DOHH2 (cell line): ENCODE results near the gene OR2K2.

Experiments used
- H3F3A ChIP-seq: fragments of 200-600 bp; sonication (generic), shearing (Covaris generic); 2 replicates; pipeline ENCODE4 v1.6.0; 2016; ENCODE audit warnings: antibody characterized with exemption, mild to moderate bottlenecking; ENCODE audit not compliant: control insufficient read depth, insufficient read depth
- H3K27ac ChIP-seq: fragments of 200-600 bp; sonication (generic); 2 replicates; pipeline ENCODE4 v1.5.1; 2014; ENCODE audit warnings: low read depth, mild to moderate bottlenecking, low read length, moderate library complexity
- H3K27me3 ChIP-seq: fragments of 200-600 bp; sonication (generic); 2 replicates; pipeline ENCODE4 v1.6.1; 2014; ENCODE audit warnings: mild to moderate bottlenecking, low read length, mixed read lengths; ENCODE audit not compliant: control insufficient read depth
- H3K36me3 ChIP-seq: fragments of 200-600 bp; sonication (generic); 2 replicates; pipeline ENCODE4 v1.6.1; 2014; ENCODE audit warnings: mild to moderate bottlenecking, low read length, moderate library complexity, mixed read lengths; ENCODE audit not compliant: control insufficient read depth
- H3K4me1 ChIP-seq: fragments of 200-600 bp; sonication (generic); 2 replicates; pipeline ENCODE4 v1.6.1; 2014; ENCODE audit warnings: mild to moderate bottlenecking, low read length, mixed read lengths; ENCODE audit not compliant: control insufficient read depth
- H3K4me2 ChIP-seq: fragments of 200-600 bp; sonication (generic); 2 replicates; pipeline ENCODE4 v1.6.0; 2014; ENCODE audit warnings: mild to moderate bottlenecking, low read length, moderate library complexity
- H3K4me3 ChIP-seq: fragments of 200-600 bp; sonication (generic); 2 replicates; pipeline ENCODE4 v1.5.1; 2014; ENCODE audit warnings: mild to moderate bottlenecking, low read length, mixed read lengths
- H3K79me2 ChIP-seq: fragments of 200-600 bp; sonication (generic); 2 replicates; pipeline ENCODE4 v1.6.1; 2014; ENCODE audit warnings: mild to moderate bottlenecking, low read length, mixed read lengths; ENCODE audit not compliant: control insufficient read depth
- H3K9me2 ChIP-seq: fragments of 200-600 bp; sonication (generic); replicated peaks from 2 replicates; pipeline ENCODE4 v1.6.1; 2014; ENCODE audit warnings: mild to moderate bottlenecking, low read length, mixed read lengths; ENCODE audit not compliant: control insufficient read depth
- H3K9me3 ChIP-seq: fragments of 200-600 bp; sonication (generic); 2 replicates; pipeline ENCODE4 v1.6.1; 2014; ENCODE audit warnings: antibody characterized with exemption, low read length, mixed read lengths; ENCODE audit not compliant: control insufficient read depth, insufficient read depth
- H4K20me1 ChIP-seq: fragments of 200-600 bp; sonication (generic); 2 replicates; pipeline ENCODE4 v1.6.0; 2014; ENCODE audit warnings: low read depth, mild to moderate bottlenecking, antibody characterized with exemption, low read length, moderate library complexity; ENCODE audit not compliant: control insufficient read depth, insufficient read depth
- EZH2phosphoT487 ChIP-seq: fragments of 200-600 bp; sonication (generic); IDR thresholded peaks from 2 replicates; pipeline ENCODE4 v1.6.1; 2017; ENCODE audit warnings: borderline replicate concordance, mild to moderate bottlenecking, antibody characterized with exemption, low read length, moderate library complexity, mixed read lengths
- TF ChIP-seq, protein P1 (sequence below): fragments of 200-600 bp; sonication (generic); IDR thresholded peaks from one replicate; pipeline ENCODE4 v1.5.1; 2014; ENCODE audit warnings: antibody characterized with exemption, mild to moderate bottlenecking, low read depth, low read length; ENCODE audit not compliant: poor library complexity, severe bottlenecking

The OR2K2 gene

GRCh38 chr9:111372297-111372696, 42.3 kb upstream of the OR2K2 start:
- Histone ChIP-seq H3F3A (no peaks in the 10 kb centered on the region), H4K20me1 (no peaks in the 10 kb centered on the region), H3K9me3 (no peaks in the 10 kb centered on the region), H3K27ac (no peak overlapping the region), H3K4me2 (no peak overlapping the region), H3K27me3 (no peaks in the 10 kb centered on the region), H3K9me2 (no peaks in the 10 kb centered on the region), H3K36me3 (peaks cover 91% of the 10 kb centered on the region), H3K79me2 (no peaks in the 10 kb centered on the region), H3K4me1 (no peaks in the 10 kb centered on the region), H3K4me3 (no peak overlapping the region)
- no peak for TF ChIP-seq EZH2phosphoT487
- TF ChIP-seq, protein P1, sequence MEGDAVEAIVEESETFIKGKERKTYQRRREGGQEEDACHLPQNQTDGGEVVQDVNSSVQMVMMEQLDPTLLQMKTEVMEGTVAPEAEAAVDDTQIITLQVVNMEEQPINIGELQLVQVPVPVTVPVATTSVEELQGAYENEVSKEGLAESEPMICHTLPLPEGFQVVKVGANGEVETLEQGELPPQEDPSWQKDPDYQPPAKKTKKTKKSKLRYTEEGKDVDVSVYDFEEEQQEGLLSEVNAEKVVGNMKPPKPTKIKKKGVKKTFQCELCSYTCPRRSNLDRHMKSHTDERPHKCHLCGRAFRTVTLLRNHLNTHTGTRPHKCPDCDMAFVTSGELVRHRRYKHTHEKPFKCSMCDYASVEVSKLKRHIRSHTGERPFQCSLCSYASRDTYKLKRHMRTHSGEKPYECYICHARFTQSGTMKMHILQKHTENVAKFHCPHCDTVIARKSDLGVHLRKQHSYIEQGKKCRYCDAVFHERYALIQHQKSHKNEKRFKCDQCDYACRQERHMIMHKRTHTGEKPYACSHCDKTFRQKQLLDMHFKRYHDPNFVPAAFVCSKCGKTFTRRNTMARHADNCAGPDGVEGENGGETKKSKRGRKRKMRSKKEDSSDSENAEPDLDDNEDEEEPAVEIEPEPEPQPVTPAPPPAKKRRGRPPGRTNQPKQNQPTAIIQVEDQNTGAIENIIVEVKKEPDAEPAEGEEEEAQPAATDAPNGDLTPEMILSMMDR, result no peak

- Histone ChIP-seq H3F3A (no peaks in the 10 kb centered on the region), H3K9me3 (no peaks in the 10 kb centered on the region), H3K9me2 (no peaks in the 10 kb centered on the region), H3K36me3 (peaks cover 83% of the 10 kb centered on the region), H4K20me1 (no peaks in the 10 kb centered on the region), H3K4me2 (no peak overlapping the region), H3K4me3 (no peak overlapping the region), H3K27me3 (no peaks in the 10 kb centered on the region), H3K27ac (no peak overlapping the region), H3K79me2 (no peaks in the 10 kb centered on the region), H3K4me1 (no peaks in the 10 kb centered on the region)
- TF ChIP-seq EZH2phosphoT487, result no peak
- TF ChIP-seq, protein P1, result no peak
Measured at GRCh38 chr9:111366978-111367377, 37.0 kb upstream of the OR2K2 start.

DNA sequence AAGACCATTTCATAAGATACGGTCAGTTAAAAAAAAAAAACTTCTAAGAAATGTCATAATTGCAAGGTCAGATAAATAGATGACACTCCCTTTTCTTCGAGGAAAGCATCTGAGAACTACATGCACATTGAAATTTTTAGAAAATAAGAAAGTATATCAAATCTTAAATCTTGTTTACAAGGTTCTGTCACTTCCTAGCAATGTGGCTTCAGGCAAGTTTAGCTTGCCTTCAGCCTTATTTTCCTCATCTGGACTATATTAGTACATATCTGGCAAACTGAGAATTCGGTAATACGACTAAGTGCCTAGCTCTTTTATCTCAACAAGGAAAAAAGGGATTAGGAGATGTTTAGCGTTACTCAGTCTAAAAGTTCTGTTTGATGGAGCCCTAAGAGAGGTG, 32.5 kb upstream of the OR2K2 start:
- no peaks in the 10 kb centered on the region for H3F3A ChIP-seq
- no peaks in the 10 kb centered on the region for H3K27me3 ChIP-seq
- H4K20me1 ChIP-seq, result no peaks in the 10 kb centered on the region
- H3K4me2 ChIP-seq, result no peak overlapping the region
- H3K9me3 ChIP-seq, result no peaks in the 10 kb centered on the region
- H3K27ac ChIP-seq, result no peak overlapping the region
- TF ChIP-seq, protein P1, result no peak
- no peak for TF ChIP-seq EZH2phosphoT487
- no peak overlapping the region for H3K4me3 ChIP-seq
- no peaks in the 10 kb centered on the region for H3K9me2 ChIP-seq
- H3K4me1 ChIP-seq, result no peaks in the 10 kb centered on the region
- H3K79me2 ChIP-seq, result no peaks in the 10 kb centered on the region
- H3K36me3 ChIP-seq, result peaks cover 51% of the 10 kb centered on the region

GRCh38 chr9:111360881-111361280, 30.9 kb upstream of the OR2K2 start:
- H4K20me1 ChIP-seq, result no peaks in the 10 kb centered on the region
- no peaks in the 10 kb centered on the region for H3K79me2 ChIP-seq
- TF ChIP-seq, protein P1, result no peak
- TF ChIP-seq EZH2phosphoT487, result no peak
- H3K27ac ChIP-seq, result no peak overlapping the region
- no peak overlapping the region for H3K4me3 ChIP-seq
- no peaks in the 10 kb centered on the region for H3K9me3 ChIP-seq
- no peaks in the 10 kb centered on the region for H3K4me1 ChIP-seq
- no peaks in the 10 kb centered on the region for H3K27me3 ChIP-seq
- H3K9me2 ChIP-seq, result no peaks in the 10 kb centered on the region
- no peak overlapping the region for H3K4me2 ChIP-seq
- no peaks in the 10 kb centered on the region for H3F3A ChIP-seq
- peaks cover 44% of the 10 kb centered on the region for H3K36me3 ChIP-seq
